ENCODE data around the gene SVEP1.

The SVEP1 gene

GRCh38 chr9:110323818-110324217, 255.7 kb downstream of the SVEP1 start:
- FAIRE-seq, result no peak
- no peak for DNase-seq (ENCODE audit: low spot score)

- no peak for FAIRE-seq
- no peak for DNase-seq (ENCODE audit: low spot score)
These were observed 258.7 kb downstream of the SVEP1 start for GRCh38 chr9:110320651-110321445.

GRCh38 chr9:110319781-110320492, 259.6 kb downstream of the SVEP1 start:
- DNase-seq (ENCODE audit: low spot score) (no peak), FAIRE-seq (no peak)

GRCh38 chr9:110317911-110318310, 261.6 kb downstream of the SVEP1 start:
- FAIRE-seq (no peak), DNase-seq (ENCODE audit: low spot score) (no peak)

GRCh38 chr9:110316261-110317075, 263.1 kb downstream of the SVEP1 start:
- FAIRE-seq (no peak), DNase-seq (ENCODE audit: low spot score) (no peak)

Measured in urothelium cell line (cell line).